ENCODE results near the gene YDJC.
"Not testable (repeated sequence)": the region's sequence is repeated elsewhere in the genome, so short reads cannot be mapped to it uniquely, and the experiment has no call there.

YDJC gene

DNA sequence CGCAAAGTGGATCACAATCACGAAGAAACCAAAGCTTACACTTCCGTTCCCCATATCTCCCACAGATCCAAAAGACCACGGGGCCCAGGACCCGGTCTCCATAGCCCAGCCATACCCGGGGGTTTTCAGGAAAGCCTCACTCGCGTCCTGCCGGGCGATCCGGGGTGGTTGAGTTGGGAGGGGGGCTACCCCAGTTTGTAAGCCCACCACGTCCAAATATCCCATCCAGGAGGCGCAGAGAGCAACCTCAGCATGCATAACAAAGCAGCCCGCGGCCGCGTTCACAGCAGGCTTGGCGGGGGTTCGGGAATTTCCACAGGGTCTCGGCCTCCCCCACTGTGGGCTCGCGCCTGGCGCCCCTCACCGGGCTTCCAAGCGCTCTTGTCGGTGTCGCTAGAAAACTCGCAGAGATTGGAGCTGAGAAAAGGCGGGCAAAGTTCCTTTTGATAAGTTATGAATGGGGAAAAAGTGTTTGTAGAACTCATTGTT, 21.7 kb upstream of the YDJC start:
- DNase-seq = no peak

DNA sequence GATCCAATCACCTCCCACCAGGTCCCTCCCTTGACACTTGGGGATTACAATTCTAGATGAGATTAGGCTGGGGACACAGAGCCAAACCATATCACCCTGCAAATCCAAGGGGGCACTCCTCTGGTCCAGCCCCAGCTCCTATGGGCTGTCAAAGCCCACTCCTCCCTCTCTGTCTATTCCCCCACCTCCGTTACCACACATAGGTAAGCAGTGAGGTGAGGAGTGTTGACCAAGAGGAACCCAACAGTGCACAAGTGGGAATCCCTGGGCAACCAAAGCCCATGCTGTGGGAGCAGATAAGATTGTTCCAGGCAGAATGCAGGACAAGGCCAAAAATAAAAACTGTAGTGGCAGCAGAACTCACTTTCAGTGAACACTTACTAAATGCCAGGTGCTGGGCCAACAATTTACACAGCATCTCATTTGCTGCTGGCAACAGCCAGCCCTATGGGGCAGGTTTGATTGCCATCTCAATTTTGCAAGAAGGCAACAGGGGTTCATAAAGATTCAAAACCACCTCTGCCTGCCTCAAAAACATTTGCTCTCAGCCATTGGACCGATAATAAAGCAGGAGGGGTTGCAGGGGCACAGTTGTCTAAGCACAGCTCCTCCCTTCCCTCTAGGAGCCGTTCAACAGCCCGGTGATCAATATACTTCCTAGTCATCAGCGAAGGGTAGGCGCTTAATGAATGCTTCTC, 21.1 kb upstream of the YDJC start:
- no peak for DNase-seq

DNA sequence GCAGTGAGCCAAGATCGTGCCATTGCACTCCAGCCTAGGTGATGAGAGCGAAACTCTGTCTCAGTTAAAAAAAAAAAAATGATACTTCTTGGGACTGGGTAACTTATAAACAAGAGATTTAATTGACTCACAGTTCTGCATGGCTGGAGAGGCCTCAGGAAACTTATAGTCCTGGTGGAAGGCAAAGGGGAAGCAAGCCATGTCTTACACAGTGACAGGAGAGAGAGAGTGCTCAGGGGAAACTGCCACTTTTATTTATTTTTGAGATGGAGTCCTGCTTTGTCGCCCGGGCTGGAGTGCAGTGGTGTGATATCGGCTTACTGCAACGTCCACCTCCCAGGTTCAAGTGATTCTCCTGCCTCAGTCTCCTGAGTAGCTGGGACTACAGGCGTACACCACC, 20.5 kb upstream of the YDJC start:
- no peak for DNase-seq

DNA sequence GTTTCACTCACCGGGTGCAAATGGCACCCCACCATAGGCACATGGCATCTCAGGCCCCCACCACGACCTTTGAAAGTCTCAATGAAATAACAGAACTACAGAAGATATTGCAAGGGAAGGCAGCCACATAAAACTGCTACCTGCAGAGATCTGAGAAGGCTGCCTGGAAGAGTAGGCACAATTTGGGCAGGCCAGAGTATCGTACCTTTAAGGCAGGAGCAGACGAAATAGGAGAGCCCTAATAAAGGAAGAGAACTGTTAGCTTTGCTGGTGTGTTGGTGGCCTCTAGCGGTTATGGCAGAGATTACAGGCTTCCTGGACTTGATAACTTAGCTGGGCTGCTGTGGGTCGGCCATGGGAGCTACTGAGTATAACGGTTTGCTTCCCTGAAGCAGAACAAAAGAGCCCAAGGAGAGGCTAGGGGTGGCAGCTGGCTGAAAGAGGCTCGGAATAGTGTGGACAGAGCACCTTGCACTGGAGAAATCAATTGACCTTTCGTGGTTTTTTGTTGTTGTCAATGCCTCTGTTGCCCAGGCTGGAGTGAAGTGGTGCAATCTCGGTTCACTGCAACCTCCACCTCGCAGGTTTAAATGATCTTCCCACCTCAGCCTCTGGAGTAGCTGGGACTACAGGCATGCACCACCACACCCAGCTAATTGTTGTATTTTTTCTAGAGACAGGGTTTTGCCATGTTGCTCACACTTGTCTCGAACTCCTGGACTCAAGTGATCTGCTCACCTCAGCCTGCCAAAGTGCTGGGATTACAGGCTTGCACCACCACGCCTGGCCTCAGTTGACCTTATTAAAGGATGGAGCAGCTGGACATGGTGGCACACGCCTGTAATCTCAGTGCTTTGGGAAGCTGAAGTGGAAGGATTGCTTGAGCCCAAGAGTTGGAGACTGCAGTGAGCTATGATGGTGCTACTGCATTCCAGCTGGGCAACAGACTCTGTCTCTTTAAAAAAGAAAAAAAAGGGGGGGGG, 17.1 kb upstream of the YDJC start:
- DNase-seq = peak; percentile 72 to 80

DNA sequence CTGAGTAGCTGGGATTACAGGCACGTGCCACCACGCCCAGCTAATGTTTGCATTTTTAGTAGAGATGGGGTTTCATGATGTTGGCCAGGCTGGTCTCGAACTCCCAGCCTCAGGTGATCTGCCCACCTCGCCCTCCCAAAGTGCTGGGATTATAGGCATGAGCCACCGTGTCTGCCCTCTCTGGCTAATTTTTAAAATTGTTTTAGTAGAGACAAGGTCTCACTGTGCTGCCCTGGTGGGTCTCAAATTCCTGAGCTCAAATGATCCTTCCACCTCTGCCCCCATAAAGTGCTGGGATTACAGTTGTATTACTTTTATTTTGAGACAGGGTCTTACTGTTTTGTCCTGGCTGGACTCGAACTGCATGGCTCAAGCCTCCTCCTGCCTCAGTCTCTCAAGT, 15.7 kb upstream of the YDJC start:
- not testable (repeated sequence) for DNase-seq

DNA sequence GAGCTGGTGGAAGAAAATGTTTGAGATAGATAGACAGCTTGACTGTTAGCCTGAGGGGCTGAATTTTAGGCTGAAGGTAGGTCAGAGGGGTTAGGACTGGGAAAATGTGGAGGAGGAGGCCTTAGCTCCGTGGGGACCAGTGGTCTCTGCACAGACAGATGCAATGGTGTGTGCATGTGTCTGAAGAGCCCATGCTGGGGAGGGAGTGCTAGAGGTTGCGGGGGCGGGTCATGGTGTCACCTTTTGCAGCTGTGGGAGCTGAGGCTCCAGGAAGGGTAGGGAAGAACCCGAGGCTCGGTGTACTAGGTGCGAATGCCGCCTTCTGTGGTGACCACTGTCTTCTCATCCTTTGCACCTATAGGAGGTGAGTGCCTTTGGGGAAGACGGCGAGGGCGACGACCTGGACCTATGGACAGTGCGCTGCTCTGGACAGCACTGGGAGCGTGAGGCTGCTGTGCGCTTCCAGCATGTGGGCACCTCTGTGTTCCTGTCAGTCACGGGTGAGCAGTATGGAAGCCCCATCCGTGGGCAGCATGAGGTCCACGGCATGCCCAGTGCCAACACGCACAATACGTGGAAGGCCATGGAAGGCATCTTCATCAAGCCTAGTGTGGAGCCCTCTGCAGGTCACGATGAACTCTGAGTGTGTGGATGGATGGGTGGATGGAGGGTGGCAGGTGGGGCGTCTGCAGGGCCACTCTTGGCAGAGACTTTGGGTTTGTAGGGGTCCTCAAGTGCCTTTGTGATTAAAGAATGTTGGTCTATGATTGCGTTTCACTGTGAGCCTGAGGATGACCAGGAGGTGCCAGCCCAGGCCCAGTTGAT, 13.9 kb upstream of the YDJC start:
- DNase-seq = no peak

DNA sequence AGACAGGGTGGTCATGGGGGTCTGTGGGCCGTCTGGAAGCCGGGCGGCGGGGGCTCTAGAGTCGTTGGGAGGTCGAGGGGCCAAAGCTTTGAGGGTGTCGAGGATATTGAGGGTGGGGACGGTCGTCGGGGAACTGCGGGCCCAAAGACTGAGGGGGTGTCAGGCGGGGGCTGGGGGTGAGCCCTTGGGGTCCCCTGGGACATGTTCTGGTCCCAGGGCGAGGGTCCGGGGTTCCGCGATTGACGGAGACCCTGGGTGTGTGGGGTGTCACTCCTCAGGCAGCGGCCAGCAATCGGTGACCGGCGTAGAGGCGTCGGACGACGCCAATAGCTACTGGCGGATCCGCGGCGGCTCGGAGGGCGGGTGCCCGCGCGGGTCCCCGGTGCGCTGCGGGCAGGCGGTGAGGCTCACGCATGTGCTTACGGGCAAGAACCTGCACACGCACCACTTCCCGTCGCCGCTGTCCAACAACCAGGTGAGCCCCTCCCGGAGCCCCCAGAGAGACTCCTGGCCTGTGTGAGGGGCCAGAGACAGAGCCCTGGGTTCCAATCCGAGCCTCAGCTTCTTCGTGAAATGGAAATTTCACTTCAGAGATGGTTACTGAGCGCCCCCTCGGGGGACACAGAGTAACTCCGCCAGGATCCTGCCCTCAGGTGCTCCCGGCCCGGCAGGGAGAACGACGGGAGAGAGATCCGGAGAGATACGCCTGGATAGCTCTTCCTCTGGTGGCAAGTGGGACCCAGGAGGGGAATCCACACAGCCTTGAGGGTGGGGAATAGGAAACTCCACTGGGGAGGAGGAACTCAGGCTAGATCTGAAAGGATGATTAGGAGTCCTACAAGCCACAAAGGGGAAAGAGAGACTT, 13.0 kb upstream of the YDJC start:
- DNase-seq = peak; percentile 54 to 61

DNA sequence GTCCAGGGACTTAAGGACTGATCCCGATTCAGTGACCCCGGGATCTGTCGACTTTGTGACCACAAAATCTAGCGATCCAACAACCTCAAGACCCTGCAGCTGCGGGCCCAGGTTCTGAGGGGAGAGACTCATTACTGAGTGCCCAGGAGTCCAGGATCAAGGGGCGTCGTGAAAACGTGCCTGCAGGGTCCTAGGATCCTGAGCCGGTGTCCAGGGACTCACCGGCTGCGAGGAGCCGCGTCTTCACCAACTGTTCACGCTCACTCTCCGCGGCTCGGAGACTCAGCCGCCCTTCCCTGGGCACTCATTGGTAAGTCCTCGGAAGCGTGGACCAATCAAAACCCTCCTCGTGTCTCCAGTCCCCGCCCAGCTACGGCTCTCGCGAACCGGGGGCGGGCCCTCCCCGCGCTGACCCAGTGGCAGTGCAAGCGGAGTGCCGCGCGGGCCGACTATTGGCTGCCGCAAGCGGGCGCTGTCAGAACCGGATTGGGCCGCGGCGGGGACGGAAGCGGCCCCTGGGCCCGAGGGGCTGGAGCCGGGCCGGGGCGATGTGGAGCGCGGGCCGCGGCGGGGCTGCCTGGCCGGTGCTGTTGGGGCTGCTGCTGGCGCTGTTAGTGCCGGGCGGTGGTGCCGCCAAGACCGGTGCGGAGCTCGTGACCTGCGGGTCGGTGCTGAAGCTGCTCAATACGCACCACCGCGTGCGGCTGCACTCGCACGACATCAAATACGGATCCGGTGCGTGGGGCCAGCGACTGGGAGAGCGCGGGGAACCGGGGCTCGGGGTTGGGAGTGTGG, 12.2 kb upstream of the YDJC start, which contains the start of gene SDF2L1:
SDF2L1 (plus strand) TSS at position 514 of the 795 bp plus-strand sequence; CDS start at position 549, 35 bp downstream.
- peak; percentile 97 to 98 for DNase-seq

DNA sequence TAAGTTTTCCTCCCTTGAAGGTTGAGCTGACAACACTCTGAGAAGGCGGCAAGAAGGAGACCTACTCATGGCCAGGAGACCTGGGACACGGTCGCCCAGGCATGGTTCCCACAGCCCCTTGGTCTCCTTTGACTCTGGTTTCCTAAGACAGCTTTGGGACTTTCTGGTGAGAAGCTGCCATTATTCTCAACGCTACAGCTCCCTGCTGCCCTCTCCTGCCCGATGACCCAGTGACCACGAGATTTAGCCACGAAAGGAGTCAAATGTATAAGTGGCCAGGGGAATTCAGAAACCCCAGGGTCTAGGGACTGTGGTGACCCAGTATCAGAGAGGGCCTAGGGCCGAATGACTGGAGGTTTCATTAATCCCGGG, 11.6 kb upstream of the YDJC start:
- DNase-seq = no peak

DNA sequence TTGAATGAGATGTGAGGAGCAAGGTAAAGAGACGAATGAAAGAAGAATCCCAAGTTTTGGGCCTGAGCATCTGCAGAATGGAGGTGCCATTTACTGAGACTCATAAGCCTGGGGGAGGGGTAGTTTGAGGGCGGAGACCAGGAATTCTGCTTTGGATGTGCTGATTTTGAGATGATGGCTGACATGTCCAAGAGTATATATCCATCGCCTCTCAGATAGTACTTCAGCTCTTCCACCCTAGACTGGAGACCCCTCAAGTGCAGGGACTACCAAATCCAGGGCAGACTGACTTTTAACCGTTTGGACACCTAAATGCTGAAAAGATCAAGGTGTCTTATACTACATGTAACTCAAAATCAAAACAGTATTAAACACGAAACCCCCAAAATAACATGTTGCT, 11.0 kb upstream of the YDJC start:
- no peak for DNase-seq

DNA sequence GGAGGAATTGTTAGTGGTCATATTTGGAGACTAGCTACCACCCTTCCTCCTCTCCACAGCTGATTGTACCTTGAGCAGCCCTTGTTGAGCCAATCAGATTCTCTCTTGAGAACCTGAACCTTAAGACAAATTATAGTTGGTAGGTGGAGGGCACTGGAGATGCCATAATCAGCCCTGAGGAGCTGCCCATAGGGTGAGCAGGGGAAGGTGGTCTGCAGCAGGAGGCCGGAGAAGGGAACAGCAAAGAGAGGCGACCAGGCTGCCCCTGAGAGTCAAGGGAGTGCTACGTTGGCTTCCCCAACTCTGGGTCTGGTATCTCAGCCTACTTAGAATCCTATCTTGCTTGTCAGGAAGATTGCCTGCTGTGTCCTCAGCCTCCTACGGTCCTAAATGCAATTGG, 9.5 kb upstream of the YDJC start:
- DNase-seq = no peak

DNA sequence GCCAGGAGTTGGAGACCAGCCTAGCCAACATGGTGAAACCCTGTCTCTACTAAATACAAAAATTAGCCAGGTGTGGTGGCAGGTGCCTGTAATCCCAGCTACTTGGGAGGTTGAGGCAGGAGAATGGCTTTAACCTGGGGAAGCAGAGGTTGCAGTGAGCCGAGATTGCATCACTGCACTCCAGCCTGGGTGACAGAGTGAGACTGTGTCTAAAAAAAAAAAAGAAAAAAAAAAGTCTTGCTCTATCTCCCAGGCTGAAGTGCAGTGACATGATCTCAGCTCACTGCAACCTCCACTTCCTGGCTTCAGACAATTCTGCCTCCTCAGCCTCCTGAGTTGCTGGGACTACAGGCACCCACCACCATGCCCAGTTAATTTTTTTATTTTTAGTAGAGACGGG, 7.6 kb upstream of the YDJC start:
- DNase-seq = not testable (repeated sequence)

DNA sequence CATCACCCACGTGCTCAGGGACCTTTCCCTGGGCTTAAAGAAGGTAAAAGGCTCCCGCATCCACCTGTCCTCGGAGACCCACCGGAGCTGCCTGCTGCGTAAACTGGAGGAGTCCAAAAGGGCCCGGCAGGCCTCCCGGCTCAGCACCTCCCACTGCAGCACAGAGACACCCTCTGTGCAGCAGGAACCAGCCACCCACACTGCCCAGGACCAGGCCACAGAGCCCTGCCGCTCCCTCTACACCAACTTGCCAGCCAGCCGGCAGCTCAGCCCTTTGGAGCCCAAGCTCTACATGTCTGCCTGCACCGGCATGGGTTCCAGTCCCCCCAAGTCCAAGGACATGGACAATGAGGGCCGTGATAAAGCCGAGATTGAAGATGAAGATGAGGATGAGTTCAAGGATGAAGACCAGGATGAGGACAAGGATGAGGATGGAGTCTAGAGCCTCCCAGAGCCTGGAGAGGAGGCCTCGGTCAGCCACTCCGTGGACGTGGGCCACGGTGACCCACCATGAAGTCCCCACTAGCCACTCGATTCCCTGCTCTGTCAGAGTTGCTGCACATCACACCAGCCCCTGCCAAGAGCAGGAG, 6.9 kb upstream of the YDJC start:
- DNase-seq = no peak

DNA sequence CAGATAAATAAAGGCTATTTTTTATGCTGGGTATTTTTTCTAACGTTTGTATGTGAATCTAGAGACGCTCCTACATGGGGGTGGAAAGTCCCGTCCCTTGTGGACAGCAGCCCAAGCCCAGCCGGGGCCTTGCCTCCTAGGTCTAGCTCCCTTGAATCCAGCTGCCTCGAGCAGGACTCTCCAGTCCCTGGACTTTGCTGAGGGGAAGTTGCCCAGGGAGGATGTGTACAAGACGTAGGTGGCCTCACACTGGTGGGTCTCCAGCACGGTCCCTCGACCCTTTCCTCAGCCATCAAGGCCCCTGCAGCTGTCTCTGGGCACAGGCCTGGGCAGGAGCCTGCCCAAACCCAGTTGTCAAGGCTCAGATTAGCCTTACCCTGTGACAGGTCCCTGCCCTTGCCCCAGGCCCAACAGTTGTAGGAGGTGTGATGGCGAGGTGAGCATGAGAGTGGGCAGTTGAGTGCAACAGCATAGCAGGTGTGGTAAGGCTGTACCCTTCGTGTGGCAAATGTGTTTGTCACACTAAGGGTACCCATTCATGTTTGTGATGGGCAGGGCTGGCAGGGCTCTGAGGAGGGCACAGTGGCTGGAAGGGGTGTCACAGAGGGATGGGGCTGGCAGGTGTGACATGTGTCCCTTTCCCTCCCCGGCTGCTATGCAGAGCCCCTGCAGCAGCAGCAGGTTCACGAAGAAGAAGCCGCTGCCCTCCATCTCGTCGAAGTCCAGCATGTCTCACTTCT, 6.1 kb upstream of the YDJC start:
- DNase-seq = no peak

DNA sequence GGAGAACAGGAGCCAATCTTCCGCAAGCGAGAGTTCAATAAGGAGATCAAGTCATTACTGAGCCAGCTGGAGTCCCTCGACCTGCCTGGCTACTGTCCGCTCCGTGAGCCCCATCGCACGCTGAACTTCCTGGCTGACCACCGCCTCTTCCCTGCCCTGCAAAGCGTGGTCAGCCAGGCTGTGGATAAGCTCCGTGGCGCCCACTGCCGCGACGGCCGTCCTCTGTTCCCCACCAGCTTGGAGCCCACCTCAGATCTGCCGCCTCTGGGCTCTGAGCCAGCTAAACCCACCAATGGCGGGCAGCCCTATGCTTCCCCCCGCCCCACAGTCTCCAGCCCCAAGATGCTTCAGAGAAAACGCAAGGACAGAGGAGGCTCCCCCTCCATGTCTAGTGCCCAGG, 5.0 kb upstream of the YDJC start:
- DNase-seq = no peak

DNA sequence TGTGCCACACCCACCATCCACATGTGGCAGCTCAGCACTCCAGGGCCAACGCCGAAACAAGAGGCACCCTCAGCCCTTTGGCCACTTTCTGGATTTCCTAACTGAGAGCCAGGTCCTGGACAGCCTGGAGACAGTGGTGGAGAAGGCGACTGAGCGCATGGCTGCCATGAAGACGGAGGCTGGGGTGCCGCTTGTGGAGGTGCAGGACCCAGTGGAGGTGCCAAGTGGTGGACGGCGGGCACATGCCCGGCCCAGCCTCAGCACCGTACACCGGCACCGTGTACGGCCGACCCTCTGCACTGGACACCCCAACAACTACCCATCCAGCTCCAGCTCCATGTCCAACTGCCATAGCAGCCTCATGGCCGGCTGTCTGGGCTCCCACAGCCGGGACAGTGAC, 4.3 kb upstream of the YDJC start:
- DNase-seq = no peak

DNA sequence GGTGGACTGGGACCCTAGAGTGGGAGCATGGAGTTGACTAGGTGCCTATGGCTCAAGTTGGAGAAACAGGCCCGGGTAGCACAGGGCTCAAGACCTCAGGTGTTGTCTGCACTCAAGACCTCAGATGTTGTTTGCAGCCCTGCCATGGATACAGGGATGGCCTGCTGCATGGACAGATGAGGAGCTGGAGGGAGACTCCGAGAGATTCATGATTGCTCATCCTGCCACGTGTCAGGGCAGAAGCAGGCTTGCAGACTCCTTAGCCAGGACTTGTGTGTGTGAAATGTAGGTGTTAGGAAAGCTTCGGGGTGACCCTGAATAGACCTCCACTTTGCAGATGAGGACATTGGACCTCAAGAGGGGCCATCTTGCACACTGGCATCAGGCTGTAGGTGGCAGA, 3.7 kb upstream of the YDJC start:
- DNase-seq = no peak

DNA sequence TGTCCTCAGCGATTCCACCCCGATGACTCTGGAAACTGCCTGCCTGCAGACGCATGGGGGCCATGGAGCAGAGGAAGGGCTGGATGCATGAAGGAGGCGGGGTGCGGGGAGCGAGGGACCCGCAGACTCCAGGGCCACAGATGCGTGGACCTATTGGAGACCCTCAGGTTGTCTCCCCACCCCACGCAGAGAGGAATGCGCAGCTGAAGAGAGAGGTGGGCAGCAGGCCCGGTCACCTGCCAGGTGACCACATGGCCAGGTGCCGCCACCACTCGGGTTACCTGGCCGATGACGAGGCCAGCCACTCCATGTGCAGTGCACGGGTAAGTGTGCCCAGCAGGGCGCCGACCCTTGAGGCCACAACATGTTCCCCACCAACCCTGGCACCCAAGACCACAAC, 3.1 kb upstream of the YDJC start:
- no peak for DNase-seq

DNA sequence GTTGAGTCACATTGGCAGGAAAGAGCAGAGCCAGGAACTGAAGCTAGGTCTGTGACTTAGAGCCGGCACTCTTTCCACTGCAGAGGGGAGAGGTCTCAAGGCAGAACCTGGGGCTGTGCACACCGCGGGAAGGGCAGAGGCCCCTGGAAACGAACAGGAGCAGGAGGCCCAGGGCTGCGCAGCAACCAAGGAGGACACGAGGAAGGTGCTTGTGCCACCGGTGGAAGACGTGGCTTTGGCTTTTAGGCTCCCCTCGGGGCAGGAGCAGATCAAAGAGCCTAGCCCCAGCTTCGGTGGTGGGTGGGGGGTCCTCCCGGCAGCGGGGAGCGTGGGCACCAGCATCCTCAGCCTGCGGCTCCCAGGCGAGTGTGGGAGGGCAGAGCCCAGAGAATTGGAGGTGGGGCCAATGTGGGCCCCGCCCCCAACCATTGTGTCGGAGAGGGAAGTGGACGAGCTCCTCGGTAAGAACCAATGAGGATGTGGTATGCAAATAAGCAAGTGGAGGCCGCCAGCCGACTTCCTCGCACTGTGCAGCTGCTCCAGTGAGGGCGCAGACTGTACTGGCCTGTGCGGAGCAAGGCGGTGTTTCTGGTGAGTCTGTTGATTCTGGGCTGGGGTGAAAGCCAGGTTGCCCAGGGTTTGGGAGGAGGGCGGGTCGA, 2.5 kb upstream of the YDJC start, which contains the start of gene CCDC116:
CCDC116 (plus strand) TSS at position 524 of the 659 bp plus-strand sequence. CDS start 422 bp downstream, outside the sequence.
- peak; percentile 47 to 59 for DNase-seq
